OCI-LY7 (cell line): ENCODE measurements around the gene UBC. TPM values are rescaled to one million over a fixed set of nuclear protein-coding genes. Genes with fewer than 3 reads are reported as not detected.

ENCODE experiments used
- BruUV-seq: library from RNA; stranded (reverse); fragments of 400-500 nt; replicated peaks from 2 replicates; lab custom pipeline; 2021; lab: Mats Ljungman, UMichigan
- CTCF ChIA-PET: fragments of 300-600 bp; sonication (Branson Sonifier 250); formaldehyde crosslinking; loops from one replicate; lab custom pipeline; 2022; ENCODE audit warnings: antibody characterized with exemption; ENCODE audit not compliant: unreplicated experiment; lab: Charles Lee
- POLR2A ChIA-PET: fragments of 300-600 bp; sonication (Branson Sonifier 250); formaldehyde crosslinking; loops from one replicate; lab custom pipeline; 2022; ENCODE audit warnings: antibody characterized with exemption; lab: Charles Lee
- DNase-seq: peaks from one replicate; pipeline ENCODE4 v3.0.0-alpha.2; 2015; ENCODE audit warnings: low spot score
- H2AFZ ChIP-seq: fragments of 200-600 bp; sonication (generic), shearing (Covaris generic); 2 replicates; pipeline ENCODE4 v1.6.1; 2014; ENCODE audit warnings: mild to moderate bottlenecking, antibody characterized with exemption, low read length, moderate library complexity
- H3K27ac ChIP-seq: fragments of 200-600 bp; sonication (generic); 2 replicates; pipeline ENCODE4 v1.5.1; 2014; ENCODE audit warnings: mixed run types, low read depth, mild to moderate bottlenecking, moderate library complexity, low read length, inconsistent platforms; ENCODE audit not compliant: poor library complexity, severe bottlenecking
- H3K36me3 ChIP-seq: fragments of 200-600 bp; sonication (generic); 2 replicates; pipeline ENCODE4 v1.6.1; 2014; ENCODE audit warnings: mild to moderate bottlenecking, antibody characterized with exemption, low read length, moderate library complexity, mixed read lengths; ENCODE audit not compliant: insufficient read depth
- H3K4me1 ChIP-seq: fragments of 200-600 bp; sonication (generic); 2 replicates; pipeline ENCODE4 v1.5.1; 2014; ENCODE audit warnings: mild to moderate bottlenecking, low read length; ENCODE audit not compliant: insufficient read depth, poor library complexity, severe bottlenecking
- H3K4me2 ChIP-seq: fragments of 200-600 bp; sonication (generic); 2 replicates; pipeline ENCODE4 v1.6.1; 2014; ENCODE audit warnings: mild to moderate bottlenecking, low read length
- H3K4me3 ChIP-seq: fragments of 200-600 bp; sonication (generic); 2 replicates; pipeline ENCODE4 v1.5.1; 2014; ENCODE audit warnings: mild to moderate bottlenecking, low read depth, low read length; ENCODE audit not compliant: poor library complexity, severe bottlenecking
- H3K79me2 ChIP-seq: fragments of 200-600 bp; sonication (generic); 2 replicates; pipeline ENCODE4 v1.6.1; 2016; ENCODE audit warnings: low read depth, mild to moderate bottlenecking, low read length, moderate library complexity, mixed read lengths; ENCODE audit not compliant: insufficient read depth
- H3K9me2 ChIP-seq: fragments of 200-600 bp; sonication (generic); 2 replicates; pipeline ENCODE4 v1.6.1; 2016; ENCODE audit warnings: mild to moderate bottlenecking, low read length, mixed read lengths; ENCODE audit not compliant: insufficient read depth
- H3K9me3 ChIP-seq: fragments of 200-600 bp; sonication (generic); 2 replicates; pipeline ENCODE4 v1.6.1; 2014; ENCODE audit warnings: mild to moderate bottlenecking, mixed run types, low read length, mixed read lengths
- H4K20me1 ChIP-seq: fragments of 200-600 bp; sonication (generic); 2 replicates; pipeline ENCODE4 v1.6.1; 2014; ENCODE audit warnings: mild to moderate bottlenecking, antibody characterized with exemption, low read length, moderate library complexity, mixed read lengths; ENCODE audit not compliant: insufficient read depth
- EZH2phosphoT487 ChIP-seq: fragments of 200-600 bp; sonication (generic); IDR thresholded peaks from 2 replicates; pipeline ENCODE4 v1.6.1; 2018; ENCODE audit warnings: low read depth, borderline replicate concordance, mild to moderate bottlenecking, mixed run types, antibody characterized with exemption, low read length, moderate library complexity, mixed read lengths
- intact Hi-C: fragments of 100-400 bp; cut with micrococcal nuclease; formaldehyde crosslinking; loops from one replicate; pipeline ENCODE4 v1.10.0; 2022; ENCODE audit not compliant: unreplicated experiment
- total RNA-seq, 2 experiments: library from RNA; depleted of rRNA in 1 of 2; stranded (reverse); fragments of >200 nt in 1 of 2; shearing (Covaris generic) in 1 of 2; gene quantifications; 2 replicates each; pipeline ENCODE4 v1.2.3, GENCODE V29; 2014 to 2022
- TF ChIP-seq, protein P1 (sequence below): fragments of 200-600 bp; sonication (generic); conservative IDR thresholded peaks from 2 replicates; pipeline ENCODE4 v1.5.1; 2014; ENCODE audit warnings: mild to moderate bottlenecking, antibody characterized with exemption, low read length, moderate library complexity, mixed read lengths

UBC gene
- total RNA-seq, 2 experiments from 2014 or later = 431 to 616 TPM

DNA sequence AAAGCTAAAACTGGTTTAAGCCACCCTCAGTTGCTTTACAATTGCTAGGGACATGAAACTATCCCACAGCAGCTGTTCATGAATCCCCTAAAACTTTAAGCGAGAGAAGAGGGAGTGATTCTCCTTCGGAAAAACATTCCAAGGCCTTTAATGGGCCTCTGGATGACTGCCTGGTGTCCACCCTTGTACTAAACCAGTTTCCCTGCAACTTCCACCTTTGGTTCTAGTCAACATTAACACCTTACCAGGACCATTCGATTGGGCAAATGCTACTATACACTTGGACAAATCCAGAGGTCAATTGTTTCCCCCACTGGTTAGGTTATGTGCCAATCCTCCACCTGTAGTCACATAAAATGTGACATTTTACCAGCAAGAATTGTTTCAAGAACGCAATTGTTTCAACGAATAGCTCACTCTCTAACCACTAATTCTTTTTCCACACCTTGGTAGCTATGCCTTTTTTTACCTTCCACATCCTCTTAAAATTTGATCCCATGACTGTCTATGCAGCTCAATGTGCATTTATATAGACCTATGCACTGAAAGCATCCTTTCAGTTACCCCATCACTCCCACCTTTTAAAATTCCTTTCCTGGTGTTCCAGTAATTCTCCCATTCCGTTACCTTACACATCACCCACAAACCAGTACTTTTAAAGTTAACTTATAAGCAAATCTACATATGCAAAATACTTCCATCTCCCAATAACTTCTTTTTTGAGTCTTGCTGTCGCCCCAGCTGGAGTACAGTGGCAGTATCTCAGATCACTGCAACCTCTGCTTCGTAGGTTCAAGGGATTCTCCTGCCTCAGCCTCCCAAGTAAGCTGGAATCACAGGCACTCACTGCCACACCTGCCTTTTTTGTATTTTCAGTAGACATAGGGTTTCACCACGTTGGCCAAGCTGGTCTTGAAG is 3.6 kb downstream of the UBC start:
- DNase-seq = no peak
- Histone ChIP-seq H3K9me3 (no peaks in the 10 kb centered on the region), H3K27ac (no peak overlapping the region), H4K20me1 (peaks cover 26% of the 10 kb centered on the region), H2AFZ (no peak overlapping the region), H3K4me3 (peak overlapping the region; percentile 15), H3K79me2 (peaks cover 51% of the 10 kb centered on the region), H3K4me2 (peak overlapping the region; percentile 31), H3K4me1 (peaks cover 51% of the 10 kb centered on the region), H3K9me2 (no peaks in the 10 kb centered on the region), H3K36me3 (peaks cover 42% of the 10 kb centered on the region)
- intact Hi-C loops = no loop called here
- no peak for TF ChIP-seq EZH2phosphoT487
- TF ChIP-seq, protein P1, sequence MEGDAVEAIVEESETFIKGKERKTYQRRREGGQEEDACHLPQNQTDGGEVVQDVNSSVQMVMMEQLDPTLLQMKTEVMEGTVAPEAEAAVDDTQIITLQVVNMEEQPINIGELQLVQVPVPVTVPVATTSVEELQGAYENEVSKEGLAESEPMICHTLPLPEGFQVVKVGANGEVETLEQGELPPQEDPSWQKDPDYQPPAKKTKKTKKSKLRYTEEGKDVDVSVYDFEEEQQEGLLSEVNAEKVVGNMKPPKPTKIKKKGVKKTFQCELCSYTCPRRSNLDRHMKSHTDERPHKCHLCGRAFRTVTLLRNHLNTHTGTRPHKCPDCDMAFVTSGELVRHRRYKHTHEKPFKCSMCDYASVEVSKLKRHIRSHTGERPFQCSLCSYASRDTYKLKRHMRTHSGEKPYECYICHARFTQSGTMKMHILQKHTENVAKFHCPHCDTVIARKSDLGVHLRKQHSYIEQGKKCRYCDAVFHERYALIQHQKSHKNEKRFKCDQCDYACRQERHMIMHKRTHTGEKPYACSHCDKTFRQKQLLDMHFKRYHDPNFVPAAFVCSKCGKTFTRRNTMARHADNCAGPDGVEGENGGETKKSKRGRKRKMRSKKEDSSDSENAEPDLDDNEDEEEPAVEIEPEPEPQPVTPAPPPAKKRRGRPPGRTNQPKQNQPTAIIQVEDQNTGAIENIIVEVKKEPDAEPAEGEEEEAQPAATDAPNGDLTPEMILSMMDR = no peak
- BruUV-seq = no TSS peak
- POLR2A ChIA-PET = interaction anchor here (1.0 to 2.3 kb wide), 3 partner anchors 9 to 27 kb away, joined by 3 to 20 read pairs (median 4); no protein-coding TSS in a partner anchor
- CTCF ChIA-PET = interaction anchor here (0.6 kb wide), 1 partner anchor 11 kb away, joined by 3 read pairs; no protein-coding TSS in a partner anchor

DNA sequence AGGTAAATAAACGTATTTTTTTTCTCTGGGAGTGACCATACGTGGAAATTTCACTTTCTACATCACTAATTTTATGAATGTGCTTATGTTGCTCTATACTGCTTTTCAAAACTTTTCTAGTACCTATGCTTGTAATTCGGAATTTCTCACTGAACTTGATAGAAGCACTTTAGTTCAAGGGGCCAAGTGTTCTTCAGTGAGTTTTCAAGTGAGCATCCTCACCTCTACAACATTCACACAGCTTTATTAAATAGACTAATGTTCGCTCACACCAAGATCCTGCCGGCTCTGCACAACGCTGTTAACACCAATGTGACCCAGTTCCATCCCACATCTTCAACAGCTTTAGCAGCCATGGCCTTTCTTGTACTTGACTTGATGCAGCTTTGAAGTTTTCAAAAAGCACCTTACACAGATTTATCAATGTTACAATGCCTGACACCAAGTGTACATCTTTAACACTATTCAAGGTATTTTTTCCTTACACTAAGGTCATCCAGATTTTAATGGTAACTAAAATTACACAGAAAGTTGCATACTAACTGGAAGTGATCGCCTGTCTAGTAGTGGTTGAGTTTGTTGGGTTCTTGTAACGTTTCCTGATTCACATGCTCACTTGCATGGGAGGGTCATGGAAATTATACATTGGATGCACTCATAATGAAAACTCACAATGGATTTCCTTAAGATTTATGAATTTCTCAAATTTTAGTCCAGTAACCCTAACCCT is 4.5 kb downstream of the UBC start:
- no peak overlapping the region for H3K4me3 ChIP-seq
- H3K4me1 ChIP-seq = peaks cover 49% of the 10 kb centered on the region
- intact Hi-C loops = no loop called here
- no peaks in the 10 kb centered on the region for H3K9me2 ChIP-seq
- no peaks in the 10 kb centered on the region for H3K9me3 ChIP-seq
- no peak for TF ChIP-seq EZH2phosphoT487
- TF ChIP-seq, protein P1 = no peak
- peak overlapping the region; percentile 31; the same call in 1 of the 2 replicates for H3K4me2 ChIP-seq
- no peak overlapping the region for H2AFZ ChIP-seq
- peaks cover 26% of the 10 kb centered on the region for H4K20me1 ChIP-seq
- no peak overlapping the region for H3K27ac ChIP-seq
- POLR2A ChIA-PET = interaction anchor here (1.0 to 2.3 kb wide), 3 partner anchors 10 to 28 kb away, joined by 3 to 20 read pairs (median 4); no protein-coding TSS in a partner anchor
- CTCF ChIA-PET = interaction anchor here (0.6 kb wide), 1 partner anchor 12 kb away, joined by 3 read pairs; no protein-coding TSS in a partner anchor
- no TSS peak for BruUV-seq
- H3K36me3 ChIP-seq = peaks cover 42% of the 10 kb centered on the region
- H3K79me2 ChIP-seq = peaks cover 43% of the 10 kb centered on the region
- no peak for DNase-seq
